Neural progenitor cell (in vitro differentiated cells): ENCODE results near the gene UROC1. TPM values are rescaled to one million over a fixed set of nuclear protein-coding genes. Genes with fewer than 3 reads are reported as not detected.

Source experiments
- DNase-seq: peaks from one replicate; pipeline ENCODE4 v3.0.0-alpha.2; 2016; ENCODE audit warnings: low spot score
- H2AFZ ChIP-seq: fragments of 200-600 bp; sonication (generic); replicated peaks from 2 replicates; pipeline ENCODE4 v1.6.1; 2016; ENCODE audit warnings: antibody characterized with exemption
- H3F3A ChIP-seq: fragments of 200-600 bp; sonication (generic); 2 replicates; pipeline ENCODE4 v1.6.1; 2016; ENCODE audit warnings: antibody characterized with exemption, low read depth
- H3K27ac ChIP-seq: fragments of 200-600 bp; sonication (generic); 2 replicates; pipeline ENCODE4 v1.5.1; 2016; ENCODE audit warnings: mild to moderate bottlenecking
- H3K27me3 ChIP-seq: fragments of 200-600 bp; sonication (generic); 2 replicates; pipeline ENCODE4 v1.6.1; 2016; ENCODE audit warnings: mild to moderate bottlenecking, moderate library complexity
- H3K36me3 ChIP-seq: fragments of 200-600 bp; sonication (generic); 2 replicates; pipeline ENCODE4 v1.5.1; 2016
- H3K4me1 ChIP-seq: fragments of 200-600 bp; sonication (generic); 2 replicates; pipeline ENCODE4 v1.6.1; 2016; ENCODE audit warnings: mixed run types
- H3K4me2 ChIP-seq: fragments of 200-600 bp; sonication (generic); 2 replicates; pipeline ENCODE4 v1.6.1; 2016
- H3K4me3 ChIP-seq: fragments of 200-600 bp; sonication (generic); 2 replicates; pipeline ENCODE4 v1.5.1; 2016
- H3K79me2 ChIP-seq: fragments of 200-600 bp; sonication (generic); 2 replicates; pipeline ENCODE4 v1.6.1; 2016; ENCODE audit warnings: low read depth
- H3K9ac ChIP-seq: fragments of 200-600 bp; sonication (generic); 2 replicates; pipeline ENCODE4 v1.6.1; 2016
- H3K9me3 ChIP-seq: fragments of 200-600 bp; sonication (generic); 2 replicates; pipeline ENCODE4 v1.5.1; 2016; ENCODE audit warnings: low read depth
- H4K20me1 ChIP-seq: fragments of 200-600 bp; sonication (generic); 2 replicates; pipeline ENCODE4 v1.6.1; 2016; ENCODE audit warnings: low read depth
- H3K27ac Mint-ChIP-seq: 3 replicates; pipeline ENCODE4 v1.8.0; 2021; ENCODE audit warnings: mixed read lengths
- H3K27me3 Mint-ChIP-seq: 2 replicates; pipeline ENCODE4 v1.8.0; 2022; ENCODE audit warnings: low read depth, mild to moderate bottlenecking, inconsistent platforms, moderate library complexity, mixed read lengths; ENCODE audit not compliant: insufficient read depth
- H3K36me3 Mint-ChIP-seq: 3 replicates; pipeline ENCODE4 v1.8.0; 2021; ENCODE audit warnings: mixed read lengths
- H3K4me1 Mint-ChIP-seq: 3 replicates; pipeline ENCODE4 v1.8.0; 2021; ENCODE audit warnings: mixed read lengths
- H3K4me3 Mint-ChIP-seq: 3 replicates; pipeline ENCODE4 v1.8.0; 2021; ENCODE audit warnings: mild to moderate bottlenecking, moderate library complexity, mixed read lengths
- H3K9me3 Mint-ChIP-seq: 3 replicates; pipeline ENCODE4 v1.8.0; 2020; ENCODE audit warnings: mixed read lengths
- EZH2 ChIP-seq: fragments of 200-600 bp; sonication (generic); IDR thresholded peaks from 2 replicates; pipeline ENCODE4 v1.6.1; 2017; ENCODE audit warnings: antibody characterized with exemption, mild to moderate bottlenecking, moderate library complexity
- EZH2phosphoT487 ChIP-seq: fragments of 200-600 bp; sonication (generic); IDR thresholded peaks from 2 replicates; pipeline ENCODE4 v1.6.1; 2017; ENCODE audit warnings: antibody characterized with exemption
- total RNA-seq: library from RNA; depleted of rRNA; stranded (reverse); fragments of >200 nt; gene quantifications from 2 replicates; pipeline ENCODE4 v1.2.3, GENCODE V29; 2015; ENCODE audit warnings: low replicate concordance
- TF ChIP-seq, protein P1 (sequence below): fragments of 200-600 bp; sonication (generic); IDR thresholded peaks from 2 replicates; pipeline ENCODE4 v1.5.1; 2017; ENCODE audit warnings: antibody characterized with exemption, mild to moderate bottlenecking

UROC1 gene
- total RNA-seq, 1 donor from 2014 or later = not detected

DNA sequence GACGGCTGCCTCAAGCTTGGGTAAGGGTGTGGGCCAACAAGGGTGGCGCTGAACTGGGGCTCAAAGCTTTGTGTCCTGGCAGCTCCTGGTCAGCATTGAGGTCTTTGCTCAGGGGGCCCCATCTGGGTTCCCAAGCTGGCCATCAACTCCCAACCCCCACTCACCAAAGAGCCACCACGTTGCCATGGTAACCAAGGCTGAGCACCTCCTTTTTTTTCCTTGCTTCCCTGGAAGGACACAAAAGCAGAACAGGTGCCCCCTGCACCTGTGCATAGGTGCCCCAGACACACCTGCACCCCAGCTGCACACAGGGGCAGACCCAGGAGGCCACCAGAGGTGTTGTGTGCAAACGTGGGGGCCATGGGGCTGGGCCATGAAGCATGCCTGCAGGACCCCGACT, 16.5 kb downstream of the UROC1 start:
- Mint-ChIP-seq H3K4me3 (no peak overlapping the region), H3K27me3 (peaks cover 2% of the 10 kb centered on the region), H3K27ac (no peak overlapping the region), H3K4me1 (peaks cover 14% of the 10 kb centered on the region), H3K9me3 (no peaks in the 10 kb centered on the region), H3K36me3 (no peaks in the 10 kb centered on the region)
- H3K36me3 ChIP-seq = no peaks in the 10 kb centered on the region
- no peak overlapping the region for H3K4me3 ChIP-seq
- no peaks in the 10 kb centered on the region for H3K9me3 ChIP-seq
- peak overlapping the region; percentile 32 for H3K4me2 ChIP-seq
- no peaks in the 10 kb centered on the region for H3K27me3 ChIP-seq
- no peak overlapping the region for H2AFZ ChIP-seq
- no peak overlapping the region for H3K9ac ChIP-seq
- H3K4me1 ChIP-seq = peaks cover 15% of the 10 kb centered on the region
- peaks cover 10% of the 10 kb centered on the region for H3F3A ChIP-seq
- no peak overlapping the region for H3K27ac ChIP-seq
- H3K79me2 ChIP-seq = no peaks in the 10 kb centered on the region
- DNase-seq = peak; percentile 61
- H4K20me1 ChIP-seq = no peaks in the 10 kb centered on the region
- TF ChIP-seq EZH2 (no peak), EZH2phosphoT487 (no peak)
- TF ChIP-seq, protein P1, sequence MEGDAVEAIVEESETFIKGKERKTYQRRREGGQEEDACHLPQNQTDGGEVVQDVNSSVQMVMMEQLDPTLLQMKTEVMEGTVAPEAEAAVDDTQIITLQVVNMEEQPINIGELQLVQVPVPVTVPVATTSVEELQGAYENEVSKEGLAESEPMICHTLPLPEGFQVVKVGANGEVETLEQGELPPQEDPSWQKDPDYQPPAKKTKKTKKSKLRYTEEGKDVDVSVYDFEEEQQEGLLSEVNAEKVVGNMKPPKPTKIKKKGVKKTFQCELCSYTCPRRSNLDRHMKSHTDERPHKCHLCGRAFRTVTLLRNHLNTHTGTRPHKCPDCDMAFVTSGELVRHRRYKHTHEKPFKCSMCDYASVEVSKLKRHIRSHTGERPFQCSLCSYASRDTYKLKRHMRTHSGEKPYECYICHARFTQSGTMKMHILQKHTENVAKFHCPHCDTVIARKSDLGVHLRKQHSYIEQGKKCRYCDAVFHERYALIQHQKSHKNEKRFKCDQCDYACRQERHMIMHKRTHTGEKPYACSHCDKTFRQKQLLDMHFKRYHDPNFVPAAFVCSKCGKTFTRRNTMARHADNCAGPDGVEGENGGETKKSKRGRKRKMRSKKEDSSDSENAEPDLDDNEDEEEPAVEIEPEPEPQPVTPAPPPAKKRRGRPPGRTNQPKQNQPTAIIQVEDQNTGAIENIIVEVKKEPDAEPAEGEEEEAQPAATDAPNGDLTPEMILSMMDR = no peak

DNA sequence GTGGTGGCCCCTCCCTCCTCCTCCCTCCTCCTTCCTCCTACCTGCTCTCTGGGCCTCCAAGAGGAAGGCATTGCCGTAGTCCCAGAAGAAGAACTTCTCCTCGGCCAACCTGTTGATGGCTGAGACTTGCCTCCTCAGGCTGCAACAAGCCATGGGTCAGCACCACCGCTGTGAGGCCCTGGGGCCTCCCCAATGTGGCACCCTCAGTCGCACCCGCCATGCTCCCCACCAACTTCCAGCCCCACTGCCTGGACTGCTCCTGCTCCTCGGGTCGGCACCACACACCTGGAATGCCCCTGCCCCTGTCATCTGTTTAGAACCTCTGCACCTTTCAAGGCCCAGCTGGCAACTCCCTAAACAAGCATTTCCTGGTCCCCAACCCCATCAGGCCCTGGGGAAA, 17.6 kb downstream of the UROC1 start:
- H3K9me3 ChIP-seq = no peaks in the 10 kb centered on the region
- H3K27me3 ChIP-seq = no peaks in the 10 kb centered on the region
- no peaks in the 10 kb centered on the region for H3K36me3 ChIP-seq
- peaks cover 16% of the 10 kb centered on the region for H3K4me1 Mint-ChIP-seq
- no peak overlapping the region for H3K4me3 Mint-ChIP-seq
- no peaks in the 10 kb centered on the region for H3K79me2 ChIP-seq
- H3K36me3 Mint-ChIP-seq = no peaks in the 10 kb centered on the region
- peaks cover 10% of the 10 kb centered on the region for H3F3A ChIP-seq
- no peaks in the 10 kb centered on the region for H3K27me3 Mint-ChIP-seq
- no peak overlapping the region for H3K27ac Mint-ChIP-seq
- no peak overlapping the region for H2AFZ ChIP-seq
- no peak overlapping the region for H3K27ac ChIP-seq
- no peak overlapping the region for H3K4me2 ChIP-seq
- H3K9me3 Mint-ChIP-seq = no peaks in the 10 kb centered on the region
- no peak for TF ChIP-seq EZH2phosphoT487
- no peak for TF ChIP-seq EZH2
- TF ChIP-seq, protein P1 = no peak
- no peak for DNase-seq
- H3K4me1 ChIP-seq = peaks cover 15% of the 10 kb centered on the region
- H3K4me3 ChIP-seq = no peak overlapping the region
- H3K9ac ChIP-seq = no peak overlapping the region
- no peaks in the 10 kb centered on the region for H4K20me1 ChIP-seq

DNA sequence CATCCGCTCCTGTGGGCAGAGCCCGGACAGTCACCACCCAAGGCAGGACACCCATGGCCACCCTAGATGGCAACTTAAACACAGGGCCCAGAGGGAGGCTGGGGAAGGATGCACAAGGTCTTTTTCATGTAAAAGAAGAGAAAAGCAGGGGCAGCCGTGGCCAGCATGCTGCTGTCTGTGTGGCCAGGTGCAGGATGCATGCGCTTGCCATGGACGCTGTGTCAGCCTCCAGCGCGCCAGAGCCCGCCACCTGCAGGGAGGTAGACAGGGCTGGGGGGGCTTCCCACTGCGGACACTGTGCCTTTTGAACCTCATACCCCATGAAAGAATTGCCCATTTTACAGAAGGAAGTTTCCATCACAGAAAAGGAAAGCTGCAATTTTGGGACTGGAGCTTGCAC, 18.2 kb downstream of the UROC1 start:
- H3K36me3 Mint-ChIP-seq = no peaks in the 10 kb centered on the region
- no peak overlapping the region for H3K27ac ChIP-seq
- no peaks in the 10 kb centered on the region for H3K9me3 ChIP-seq
- H3K4me1 ChIP-seq = peaks cover 15% of the 10 kb centered on the region
- no peak overlapping the region for H3K9ac ChIP-seq
- no peak overlapping the region for H3K4me3 ChIP-seq
- H4K20me1 ChIP-seq = no peaks in the 10 kb centered on the region
- DNase-seq = no peak
- no peak overlapping the region for H3K4me3 Mint-ChIP-seq
- H3K4me1 Mint-ChIP-seq = peaks cover 18% of the 10 kb centered on the region
- TF ChIP-seq, protein P1 = no peak
- TF ChIP-seq EZH2 = no peak
- no peak for TF ChIP-seq EZH2phosphoT487
- H3K9me3 Mint-ChIP-seq = no peaks in the 10 kb centered on the region
- H2AFZ ChIP-seq = no peak overlapping the region
- H3K27me3 Mint-ChIP-seq = no peaks in the 10 kb centered on the region
- H3K36me3 ChIP-seq = no peaks in the 10 kb centered on the region
- H3F3A ChIP-seq = peaks cover 10% of the 10 kb centered on the region
- no peaks in the 10 kb centered on the region for H3K79me2 ChIP-seq
- H3K27ac Mint-ChIP-seq = no peak overlapping the region
- no peak overlapping the region for H3K4me2 ChIP-seq
- H3K27me3 ChIP-seq = no peaks in the 10 kb centered on the region
